BE2C (cell line): Measurements from ENCODE around the gene ADAMTS3.

Source experiments
- DNase-seq: peaks from one replicate; pipeline ENCODE4 v3.0.0-alpha.2; 2020
- H3K27me3 ChIP-seq: fragments of 250-450 bp; sonication (Bioruptor Pico); 2 replicates; pipeline ENCODE4 v1.5.1; 2020; ENCODE audit warnings: mild to moderate bottlenecking
- H3K36me3 ChIP-seq: fragments of 250-450 bp; sonication (Bioruptor Pico); 2 replicates; pipeline ENCODE4 v1.5.1; 2020; ENCODE audit warnings: mild to moderate bottlenecking
- H3K4me1 ChIP-seq: fragments of 250-450 bp; sonication (Bioruptor Pico); 2 replicates; pipeline ENCODE4 v1.5.1; 2020
- H3K4me3 ChIP-seq: 2 replicates; pipeline ENCODE4 v1.5.1; 2011; ENCODE audit warnings: low read depth, low read length
- H3K9me3 ChIP-seq: fragments of 250-450 bp; sonication (Bioruptor Pico); 2 replicates; pipeline ENCODE4 v1.5.1; 2020
- CTCF ChIP-seq: IDR thresholded peaks from 2 replicates; pipeline ENCODE4 v1.5.1; 2012; ENCODE audit warnings: mild to moderate bottlenecking, low read depth, low read length

The ADAMTS3 gene

GRCh38 chr4:72408568-72408967 is 160.5 kb downstream of the ADAMTS3 start:
- Histone ChIP-seq H3K4me1 (peaks cover 3% of the 10 kb centered on the region; the same call in 1 of the 2 replicates), H3K27me3 (no peaks in the 10 kb centered on the region), H3K36me3 (peaks cover 3% of the 10 kb centered on the region), H3K4me3 (no peak overlapping the region), H3K9me3 (no peaks in the 10 kb centered on the region)
- TF ChIP-seq CTCF = no peak
- DNase-seq = no peak

GRCh38 chr4:72405417-72405816 is 163.6 kb downstream of the ADAMTS3 start:
- Histone ChIP-seq H3K9me3 (no peaks in the 10 kb centered on the region), H3K36me3 (no peaks in the 10 kb centered on the region), H3K4me3 (no peak overlapping the region), H3K4me1 (no peaks in the 10 kb centered on the region), H3K27me3 (no peaks in the 10 kb centered on the region)
- DNase-seq = no peak
- no peak for TF ChIP-seq CTCF

- H3K4me3 ChIP-seq = no peak overlapping the region
- H3K9me3 ChIP-seq = no peaks in the 10 kb centered on the region
- no peaks in the 10 kb centered on the region for H3K36me3 ChIP-seq
- DNase-seq = no peak
- peaks cover 7% of the 10 kb centered on the region for H3K4me1 ChIP-seq
- H3K27me3 ChIP-seq = no peaks in the 10 kb centered on the region
- TF ChIP-seq CTCF = no peak
Observed at GRCh38 chr4:72397314-72397713, 171.7 kb downstream of the ADAMTS3 start.

GRCh38 chr4:72394012-72394663 is 174.9 kb downstream of the ADAMTS3 start:
- Histone ChIP-seq H3K4me3 (no peak overlapping the region), H3K27me3 (no peaks in the 10 kb centered on the region), H3K36me3 (no peaks in the 10 kb centered on the region), H3K4me1 (peaks cover 7% of the 10 kb centered on the region), H3K9me3 (no peaks in the 10 kb centered on the region)
- DNase-seq = no peak
- no peak for TF ChIP-seq CTCF

GRCh38 chr4:72391281-72391680 is 177.7 kb downstream of the ADAMTS3 start:
- Histone ChIP-seq H3K4me3 (no peak overlapping the region), H3K36me3 (no peaks in the 10 kb centered on the region), H3K9me3 (no peaks in the 10 kb centered on the region), H3K27me3 (no peaks in the 10 kb centered on the region), H3K4me1 (peaks cover 12% of the 10 kb centered on the region)
- TF ChIP-seq CTCF = no peak
- no peak for DNase-seq

GRCh38 chr4:72390409-72390808 is 178.6 kb downstream of the ADAMTS3 start:
- H3K4me3 ChIP-seq = no peak overlapping the region
- H3K9me3 ChIP-seq = no peaks in the 10 kb centered on the region
- DNase-seq = no peak
- no peaks in the 10 kb centered on the region for H3K36me3 ChIP-seq
- H3K27me3 ChIP-seq = no peaks in the 10 kb centered on the region
- no peak for TF ChIP-seq CTCF
- peaks cover 12% of the 10 kb centered on the region for H3K4me1 ChIP-seq
